ENCODE measurements around the gene SFMBT2. TPM values are rescaled to one million over a fixed set of nuclear protein-coding genes. Genes with fewer than 3 reads are reported as not detected.

Gene SFMBT2
- total and polyA plus RNA-seq, 2 of the 13 experiments (the other 11 are each of a cell fraction or from before 2014, with no cell fraction given), result 0.01 to 0.02 TPM

- no peak for TF ChIP-seq ZHX2 (IDR thresholded peaks at IDR 0.05; ENCODE audit: low read depth)
- no peak for TF ChIP-seq ZHX2 (CRISPR knock-in tag; IDR thresholded peaks at IDR 0.05; ENCODE audit: borderline replicate concordance)
Measured at GRCh38 chr10:7159928-7160327, 250.9 kb downstream of the SFMBT2 start (continued).

GRCh38 chr10:7159517-7159916 lies 251.3 kb downstream of the SFMBT2 start:
- Histone ChIP-seq H3K9me3 (ENCODE audit: low read length) (no peaks in the 10 kb centered on the region), H3K9ac (ENCODE audit: insufficient read depth, low read depth, low read length) (no peak overlapping the region), H3K27ac (ENCODE audit: extremely low read length, insufficient read depth, low read length) (no peak overlapping the region), H2AFZ (ENCODE audit: low read length) (no peak overlapping the region), H3K4me1 (ENCODE audit: insufficient read depth, low read length) (no peaks in the 10 kb centered on the region), H3K4me3 (replicated peaks in 1 of 3; ENCODE audit: insufficient read depth in 1 of 3, low read depth in 2 of 3, low read length in 3 of 3) (no peak overlapping the region), H3K27me3 (ENCODE audit: control insufficient read depth in 1 of 2, insufficient read depth in 2 of 2, low read length in 2 of 2) (peaks cover 0 to 7% of the 10 kb centered on the region in 2 experiments; a peak in 2 of 5 replicates), H3K36me3 (replicated peaks in 1 of 2; ENCODE audit: control insufficient read depth in 1 of 2, insufficient read depth in 2 of 2, low read length in 2 of 2) (no peaks in the 10 kb centered on the region), H4K20me1 (ENCODE audit: insufficient read depth, low read length) (no peaks in the 10 kb centered on the region), H3K4me2 (ENCODE audit: low read depth, low read length) (no peak overlapping the region), H3K79me2 (ENCODE audit: insufficient read depth, low read length) (no peaks in the 10 kb centered on the region)
- WGBS (ENCODE audit: low lambda C conversion rate), result 36% methylated on average over 5 of the region's 5 CpGs
- intact Hi-C loops (cut with micrococcal nuclease; ENCODE audit: unreplicated experiment), result no loop called here
- BruUV-seq (replicated peaks), result no TSS peak
- in situ Hi-C loops (cut with HindIII; ENCODE audit: extremely low pct_ligation_motif_present, low pct_unique_long_range_greater_than_20kb), result no loop called here
- DNase-seq (ENCODE audit: low spot score) (no peak), FAIRE-seq (no peak), ATAC-seq (no peak)
- ChIA-PET POLR2A (no interaction called here), CTCF (ENCODE audit: low intra/inter-chr PET ratio, low total read pairs) (no interaction called here)
- TF ChIP-seq TP53 (CRISPR knock-in tag; conservative IDR thresholded peaks at IDR 0.05), result no peak
- no peak for TF ChIP-seq ZNF441 (CRISPR knock-in tag; IDR thresholded peaks at IDR 0.05; ENCODE audit: borderline replicate concordance)
- TF ChIP-seq USF2 (IDR thresholded peaks at IDR 0.05; ENCODE audit: low read depth, low read length), result no peak
- TF ChIP-seq USF2 (CRISPR knock-in tag; IDR thresholded peaks at IDR 0.05; ENCODE audit: borderline replicate concordance), result no peak
- no peak for TF ChIP-seq CBX5 (CRISPR knock-in tag; IDR thresholded peaks at IDR 0.05; ENCODE audit: borderline replicate concordance)
- TF ChIP-seq ZUFSP (CRISPR knock-in tag; IDR thresholded peaks at IDR 0.05; ENCODE audit: borderline replicate concordance), result no peak
- no peak for TF ChIP-seq SPEN (CRISPR knock-in tag; IDR thresholded peaks at IDR 0.05; ENCODE audit: low read depth)
- no peak for TF ChIP-seq ZBTB8A (CRISPR knock-in tag; IDR thresholded peaks at IDR 0.05; ENCODE audit: borderline replicate concordance, low read depth)

All from HepG2 (cell line).